GM18511 (cell line): Measurements from ENCODE around the gene MAN2A2.
"Not testable (repeated sequence)": the region's sequence is repeated elsewhere in the genome, so short reads cannot be mapped to it uniquely, and the experiment has no call there.

Source experiments
- ATAC-seq: cut with Tn5 transposase; IDR thresholded peaks from one replicate; pipeline ENCODE4 v1.9.1; 2021; ENCODE audit warnings: mild to moderate bottlenecking, moderate library complexity; ENCODE audit not compliant: unreplicated experiment

The MAN2A2 gene

GRCh38 chr15:90917569-90917968 lies 14.5 kb downstream of the MAN2A2 start:
- no peak for ATAC-seq

GRCh38 chr15:90918034-90918788 lies 15.1 kb downstream of the MAN2A2 start:
- ATAC-seq: no peak

GRCh38 chr15:90918835-90919234 lies 15.7 kb downstream of the MAN2A2 start:
- no peak for ATAC-seq

DNA sequence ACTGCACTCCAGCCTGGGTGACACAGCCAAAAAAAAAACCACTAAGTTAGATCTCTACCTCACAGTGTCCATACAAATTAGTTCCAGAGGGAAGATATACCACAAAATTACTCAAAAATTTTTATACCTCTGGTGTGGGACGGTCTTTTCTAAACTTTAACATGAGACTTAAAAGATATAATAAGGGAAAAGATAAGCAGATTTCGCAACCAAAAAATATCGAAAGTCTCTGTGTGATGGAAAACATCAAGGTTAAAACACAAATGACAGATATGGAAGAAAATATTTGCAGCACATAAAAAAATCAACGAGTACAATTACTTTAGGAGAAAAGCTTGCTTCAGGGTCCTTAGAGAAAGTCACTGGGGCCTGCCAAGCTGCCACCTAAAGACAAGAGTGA lies 18.8 kb downstream of the MAN2A2 start:
- no peak for ATAC-seq

DNA sequence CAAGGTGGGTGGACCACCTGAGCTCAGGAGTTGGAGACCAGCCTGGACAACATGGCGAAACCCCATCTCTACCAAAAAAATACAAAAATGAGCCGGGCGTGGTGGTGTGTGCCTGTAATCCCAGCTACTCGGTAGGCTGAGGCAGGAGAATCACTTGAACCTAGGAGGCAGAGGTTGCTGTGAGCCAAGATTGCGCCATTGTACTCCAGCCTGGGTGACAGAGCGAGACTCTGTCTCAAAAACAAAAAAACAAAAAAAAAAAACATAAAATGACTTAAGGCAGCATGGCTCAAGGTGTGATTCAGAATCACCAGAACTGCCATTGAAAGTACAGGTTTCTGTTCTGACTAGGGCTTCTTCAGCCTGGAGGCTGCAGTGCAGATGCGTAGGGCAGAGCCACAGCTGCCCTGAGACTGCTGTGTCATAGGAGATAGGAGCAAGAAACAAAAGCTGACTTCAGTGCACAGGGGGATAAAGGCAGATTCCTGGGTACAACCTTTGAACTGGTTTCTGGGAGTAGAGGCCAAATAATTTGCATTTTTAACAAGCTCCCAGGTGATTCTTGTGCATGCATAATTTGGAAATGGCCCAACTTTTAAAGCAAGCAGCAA lies 19.7 kb downstream of the MAN2A2 start:
- peak; percentile 91 for ATAC-seq

DNA sequence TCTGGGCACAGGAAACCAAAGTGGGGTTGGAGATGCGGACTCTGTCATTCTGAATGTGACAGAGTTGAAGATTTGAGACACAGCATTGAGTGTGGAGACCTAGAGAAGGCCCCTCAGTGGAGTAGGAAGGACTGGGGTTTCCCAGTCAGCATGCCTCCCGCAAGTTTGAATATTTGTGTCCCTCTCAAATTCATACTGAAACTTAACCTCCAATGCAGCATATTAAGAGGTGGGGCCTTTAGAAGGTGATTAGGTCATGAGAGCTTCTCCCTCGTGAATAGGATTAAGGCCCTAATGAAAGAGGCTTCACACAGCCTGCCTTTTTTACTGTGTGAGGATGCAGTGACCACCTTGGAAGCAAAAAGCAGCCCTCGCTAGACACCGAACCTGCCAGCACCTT lies 21.3 kb downstream of the MAN2A2 start:
- peak; percentile 66 for ATAC-seq

DNA sequence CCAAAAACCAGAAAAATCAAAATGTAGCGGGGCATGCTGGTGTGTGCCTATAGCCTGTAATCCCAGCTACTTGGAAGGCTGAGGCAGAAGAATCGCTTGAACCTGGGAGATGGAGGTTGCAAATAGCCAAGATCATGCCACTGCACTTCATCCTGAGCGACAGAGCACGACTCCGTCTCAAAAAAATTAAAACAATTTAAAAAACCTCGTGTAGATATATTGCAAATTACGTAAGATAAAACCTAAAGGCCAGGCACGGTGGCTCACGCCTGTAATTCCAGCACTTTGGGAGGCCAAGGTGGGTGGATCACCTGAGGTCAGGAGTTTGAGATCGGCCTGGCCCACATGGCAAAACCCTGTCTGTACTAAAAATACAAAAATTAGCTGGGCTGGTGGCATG lies 23.7 kb downstream of the MAN2A2 start:
- ATAC-seq: not testable (repeated sequence)

- ATAC-seq: not testable (repeated sequence)
Measured at GRCh38 chr15:90928106-90928505, 25.0 kb downstream of the MAN2A2 start.

DNA sequence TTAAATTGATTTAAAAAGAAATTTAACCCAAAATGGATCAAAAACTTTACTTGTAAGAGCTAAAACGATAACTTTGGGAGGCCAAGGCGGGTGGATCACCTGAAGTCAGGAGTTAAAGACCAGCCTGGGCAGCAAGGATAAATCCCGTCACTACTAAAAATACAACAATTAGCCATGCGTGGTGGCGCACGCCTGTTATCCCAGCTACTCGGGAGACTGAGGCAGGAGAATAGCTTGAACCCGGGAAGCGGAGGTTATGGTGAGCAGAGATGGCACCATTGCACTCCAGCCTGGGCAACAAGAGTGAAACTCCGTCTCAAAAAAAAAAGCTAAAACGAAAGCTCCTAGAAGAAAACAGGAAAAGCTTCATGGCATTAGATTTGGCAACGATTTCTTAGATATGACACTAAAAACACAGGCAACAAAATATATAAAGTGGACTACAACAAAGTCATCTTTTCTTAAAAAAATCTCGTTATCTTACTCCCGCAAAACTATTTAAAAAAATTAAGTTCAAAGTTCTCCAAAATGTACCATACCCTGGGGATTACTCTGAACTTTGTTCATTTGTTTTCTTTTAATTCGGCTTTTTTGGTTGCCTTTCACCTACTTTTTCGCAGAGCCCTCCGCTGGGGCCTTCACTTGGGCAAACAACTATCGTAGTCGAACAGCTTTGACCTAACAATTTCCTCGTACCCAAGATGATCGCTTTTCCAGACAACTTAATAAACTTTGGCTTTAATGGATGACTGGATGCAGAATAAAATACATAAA lies 26.3 kb downstream of the MAN2A2 start:
- ATAC-seq: peak; percentile 3

GRCh38 chr15:90930861-90931574 lies 27.9 kb downstream of the MAN2A2 start:
- ATAC-seq: no peak

- ATAC-seq: no peak
Measured at GRCh38 chr15:90931575-90931827, 28.4 kb downstream of the MAN2A2 start.

DNA sequence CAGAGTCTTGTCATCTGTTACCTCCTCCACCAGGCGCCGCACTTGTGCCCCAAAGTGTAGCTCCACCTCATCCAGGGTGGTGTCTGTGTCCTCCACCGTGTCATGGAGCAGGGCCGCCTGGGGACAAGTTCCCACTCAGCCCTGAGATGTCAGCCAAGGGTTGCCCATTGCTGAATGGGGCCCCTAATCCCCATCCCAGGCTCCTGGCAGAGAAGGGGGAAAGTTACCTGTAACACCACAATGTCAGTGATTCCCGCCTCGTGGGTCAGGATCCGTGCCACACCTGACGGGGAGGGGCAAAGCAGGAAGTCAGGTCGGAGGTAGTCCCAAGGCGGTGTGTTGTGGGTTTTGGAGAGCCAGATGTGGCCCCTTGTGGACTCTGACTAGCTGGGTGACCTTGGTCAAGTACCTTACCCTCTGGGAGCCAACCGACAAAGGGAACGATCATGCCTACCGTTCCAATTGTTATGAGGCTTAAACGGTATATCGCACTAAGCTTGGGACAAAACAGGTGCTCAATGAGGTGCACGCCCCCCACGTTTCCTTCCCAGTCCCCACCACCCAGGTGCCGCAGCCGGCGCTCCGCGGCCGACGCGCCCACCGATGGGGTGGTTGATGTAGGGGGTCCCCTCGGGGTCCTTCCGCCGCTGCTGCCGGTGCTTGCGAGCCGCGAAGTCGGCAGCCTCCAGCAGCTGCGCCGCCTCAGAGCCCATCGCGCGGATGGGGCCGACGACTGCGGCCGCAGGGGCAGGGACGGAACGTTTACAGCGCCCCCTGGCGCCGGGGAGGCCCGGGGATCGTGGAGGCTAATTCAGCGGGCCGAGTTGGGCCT lies 28.9 kb downstream of the MAN2A2 start, which contains the start of gene HDDC3:
Gene HDDC3, minus strand, starts transcription at position 722 of the 832 bp plus-strand sequence. Its CDS starts 9 bp downstream, at position 713.
- peak; percentile 52 for ATAC-seq

DNA sequence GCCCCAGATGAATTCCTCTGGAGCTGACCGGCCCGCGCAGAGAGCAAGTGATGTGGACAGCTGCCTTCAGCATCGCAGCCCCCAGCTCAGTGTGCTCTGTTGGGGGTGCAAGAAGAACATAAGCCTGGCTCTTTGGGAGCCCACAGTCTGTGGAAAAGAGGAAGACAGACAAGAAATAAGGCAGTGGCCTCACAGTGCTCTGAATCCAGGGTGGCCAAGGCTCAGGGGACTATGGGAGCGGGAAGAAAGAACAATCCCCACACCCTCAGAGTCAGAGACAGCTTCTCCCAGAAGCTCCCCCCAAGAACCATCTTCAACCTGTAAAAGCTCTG lies 29.5 kb downstream of the MAN2A2 start:
- ATAC-seq: no peak

DNA sequence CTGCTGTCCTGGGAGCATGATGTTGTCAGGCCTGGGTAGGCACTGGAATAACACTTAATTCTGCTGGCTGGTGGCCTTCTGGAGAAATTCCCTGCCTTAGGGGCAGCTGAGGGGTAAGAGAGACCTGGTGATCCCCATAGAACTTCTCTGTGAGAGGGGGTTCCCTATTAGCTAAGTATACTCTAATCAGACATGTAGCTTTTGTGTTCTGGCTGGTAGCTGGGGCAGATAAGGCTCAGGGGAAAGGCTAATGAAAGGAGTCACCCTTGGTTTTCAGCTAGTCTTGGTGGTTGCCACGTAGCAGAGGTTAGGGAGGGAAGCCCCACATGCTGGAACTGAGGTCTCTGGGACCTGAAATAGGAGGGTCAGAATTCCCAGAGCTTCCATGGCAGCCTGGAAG lies 30.2 kb downstream of the MAN2A2 start:
- ATAC-seq: no peak

GRCh38 chr15:90934256-90934948 lies 31.3 kb downstream of the MAN2A2 start:
- peak; percentile 41 for ATAC-seq

- ATAC-seq: peak; percentile 68
Measured at GRCh38 chr15:90934949-90935751, 32.0 kb downstream of the MAN2A2 start, which contains the start of gene UNC45A. UNC45A (plus strand) TSS chr15:90935285; CDS start chr15:90935325, 40 bp downstream.

DNA sequence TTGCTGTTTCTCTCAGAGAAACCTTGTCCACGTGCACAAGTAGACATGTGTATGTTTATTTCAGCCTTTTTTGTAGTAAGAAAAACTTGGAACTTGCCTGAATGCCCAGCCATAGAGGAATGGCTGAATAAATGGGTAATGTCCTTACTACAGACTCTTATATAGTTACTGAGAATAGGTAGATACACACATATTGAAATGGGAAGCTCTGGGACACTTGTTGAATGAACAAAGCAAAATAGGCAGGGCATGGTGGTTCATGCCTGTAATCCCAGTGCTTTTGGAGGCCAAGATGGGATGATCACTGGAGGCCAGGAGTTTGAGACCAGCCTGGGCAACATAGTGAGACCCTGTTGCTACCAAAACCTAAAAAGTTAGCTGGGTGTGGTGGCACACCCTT lies 33.7 kb downstream of the MAN2A2 start:
- no peak for ATAC-seq

DNA sequence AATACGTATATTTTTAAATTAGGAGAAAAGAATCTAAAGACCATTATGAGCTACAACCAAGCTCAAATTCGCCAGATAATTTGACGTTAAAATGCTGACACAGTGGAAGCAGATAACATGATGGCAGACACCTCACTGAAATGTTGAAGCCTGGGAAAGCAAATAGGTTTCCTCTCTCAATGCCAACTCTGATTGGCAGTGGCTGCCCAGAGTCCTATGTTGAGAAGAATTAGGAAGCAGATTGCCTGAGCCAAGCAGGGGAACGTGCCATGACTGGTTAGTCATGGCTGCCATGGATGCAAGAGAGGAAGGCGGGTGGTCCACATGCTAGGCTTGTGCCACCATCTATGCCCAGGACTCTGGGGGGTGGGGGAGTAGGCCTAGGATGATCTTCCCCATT lies 35.2 kb downstream of the MAN2A2 start:
- no peak for ATAC-seq

DNA sequence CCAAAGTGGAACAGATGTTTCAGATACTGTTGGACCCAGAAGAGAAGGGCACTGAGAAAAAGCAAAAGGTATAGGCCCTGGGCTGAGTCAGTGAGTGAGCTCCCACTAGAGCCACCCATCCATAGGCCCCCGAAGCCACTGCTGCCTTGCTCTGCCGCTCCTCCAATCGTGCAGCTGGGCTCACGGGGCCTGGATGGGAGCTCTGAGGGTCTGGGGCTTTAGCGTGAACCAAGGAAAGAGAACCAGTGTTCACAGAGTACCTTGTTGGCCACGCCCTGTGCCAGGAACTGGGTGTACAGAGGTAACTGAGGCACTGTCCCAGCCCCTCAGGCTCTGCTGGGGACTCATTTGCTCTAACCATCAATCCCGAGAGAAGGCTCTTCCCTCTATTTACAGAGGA lies 36.7 kb downstream of the MAN2A2 start:
- ATAC-seq: no peak
